GM12891 (cell line): ENCODE results near the gene TMC2.

Experiments used
- DNase-seq: peaks from one replicate; pipeline ENCODE4 v3.0.0; 2011; ENCODE audit warnings: low spot score; ENCODE audit not compliant: insufficient read length
- FAIRE-seq: peaks from 2 replicates; lab custom pipeline; 2011; peaks lifted over from hg19 to GRCh38; lab: Jason Lieb, UNC
- PAX5 ChIP-seq: IDR thresholded peaks from 2 replicates; pipeline ENCODE4 v1.6.1; 2011; ENCODE audit warnings: low read length, moderate library complexity, mild to moderate bottlenecking; ENCODE audit not compliant: insufficient read depth, severe bottlenecking
- POLR2A ChIP-seq: IDR thresholded peaks from 2 replicates; pipeline ENCODE4 v1.6.1; 2011; ENCODE audit warnings: low read depth, low read length, control low read depth
- POLR2AphosphoS5 ChIP-seq: IDR thresholded peaks from 2 replicates; pipeline ENCODE4 v1.6.1; 2011; ENCODE audit warnings: low read depth, low read length, control low read depth
- POU2F2 ChIP-seq: IDR thresholded peaks from 2 replicates; pipeline ENCODE4 v1.6.1; 2011; ENCODE audit warnings: low read depth, mild to moderate bottlenecking, control low read depth, low read length, moderate library complexity
- SPI1 ChIP-seq: IDR thresholded peaks from 2 replicates; pipeline ENCODE4 v1.6.1; 2011; ENCODE audit warnings: low read depth, low read length, control low read depth
- TAF1 ChIP-seq: IDR thresholded peaks from 2 replicates; pipeline ENCODE4 v1.6.1; 2011; ENCODE audit warnings: low read depth, low read length, control low read depth

Gene TMC2

GRCh38 chr20:2619961-2620595 is 83.7 kb downstream of the TMC2 start:
- FAIRE-seq (no peak), DNase-seq (no peak)
- TF ChIP-seq POU2F2: no peak
- TF ChIP-seq PAX5: no peak
- no peak for TF ChIP-seq POLR2A
- no peak for TF ChIP-seq TAF1
- no peak for TF ChIP-seq POLR2AphosphoS5
- TF ChIP-seq SPI1: no peak

GRCh38 chr20:2624190-2624589 is 87.8 kb downstream of the TMC2 start:
- TF ChIP-seq POLR2A: no peak
- no peak for TF ChIP-seq TAF1
- no peak for TF ChIP-seq POU2F2
- DNase-seq (no peak), FAIRE-seq (no peak)

- FAIRE-seq (no peak), DNase-seq (no peak)
- TF ChIP-seq SPI1 (no peak), POLR2A (no peak), POLR2AphosphoS5 (no peak), POU2F2 (no peak), PAX5 (no peak), TAF1 (no peak)
These were observed 88.7 kb downstream of the TMC2 start for GRCh38 chr20:2625062-2625461.

- DNase-seq (no peak), FAIRE-seq (no peak)
- TF ChIP-seq PAX5: no peak
- no peak for TF ChIP-seq SPI1
- no peak for TF ChIP-seq POU2F2
- no peak for TF ChIP-seq POLR2A
These were observed 90.6 kb downstream of the TMC2 start for GRCh38 chr20:2626853-2627541.

GRCh38 chr20:2631228-2631627 is 94.9 kb downstream of the TMC2 start:
- DNase-seq: no peak
- TF ChIP-seq POU2F2: no peak
- no peak for TF ChIP-seq TAF1
- TF ChIP-seq SPI1: no peak
- no peak for TF ChIP-seq PAX5
- no peak for TF ChIP-seq POLR2A
- TF ChIP-seq POLR2AphosphoS5: no peak
- FAIRE-seq: no peak

GRCh38 chr20:2633381-2633780 is 97.0 kb downstream of the TMC2 start:
- DNase-seq (no peak), FAIRE-seq (no peak)
- TF ChIP-seq POU2F2: no peak
- TF ChIP-seq TAF1: no peak
- no peak for TF ChIP-seq POLR2A
- no peak for TF ChIP-seq PAX5
- TF ChIP-seq SPI1: no peak
- TF ChIP-seq POLR2AphosphoS5: no peak

- DNase-seq (no peak), FAIRE-seq (no peak)
- no peak for TF ChIP-seq POLR2A
- TF ChIP-seq SPI1: no peak
- no peak for TF ChIP-seq POLR2AphosphoS5
- no peak for TF ChIP-seq POU2F2
- TF ChIP-seq PAX5: no peak
- no peak for TF ChIP-seq TAF1
These were observed 100.9 kb downstream of the TMC2 start for GRCh38 chr20:2637246-2637645.

GRCh38 chr20:2640260-2640659 is 103.9 kb downstream of the TMC2 start:
- TF ChIP-seq POLR2A: no peak
- TF ChIP-seq SPI1: no peak
- TF ChIP-seq TAF1: no peak
- TF ChIP-seq POLR2AphosphoS5: no peak
- no peak for TF ChIP-seq PAX5
- TF ChIP-seq POU2F2: no peak
- no peak for FAIRE-seq
- DNase-seq: no peak

GRCh38 chr20:2640899-2641298 is 104.5 kb downstream of the TMC2 start:
- TF ChIP-seq POLR2A (no peak), POLR2AphosphoS5 (no peak), TAF1 (no peak), POU2F2 (no peak), SPI1 (peak; percentile 72), PAX5 (no peak)
- no peak for FAIRE-seq
- DNase-seq: no peak
